Measurements from ENCODE around the gene TOX2. TPM values are rescaled to one million over a fixed set of nuclear protein-coding genes. Genes with fewer than 3 reads are reported as not detected.

TOX2 gene
- total RNA-seq, 1 experiment from 2014 or later: 1.7 TPM

DNA sequence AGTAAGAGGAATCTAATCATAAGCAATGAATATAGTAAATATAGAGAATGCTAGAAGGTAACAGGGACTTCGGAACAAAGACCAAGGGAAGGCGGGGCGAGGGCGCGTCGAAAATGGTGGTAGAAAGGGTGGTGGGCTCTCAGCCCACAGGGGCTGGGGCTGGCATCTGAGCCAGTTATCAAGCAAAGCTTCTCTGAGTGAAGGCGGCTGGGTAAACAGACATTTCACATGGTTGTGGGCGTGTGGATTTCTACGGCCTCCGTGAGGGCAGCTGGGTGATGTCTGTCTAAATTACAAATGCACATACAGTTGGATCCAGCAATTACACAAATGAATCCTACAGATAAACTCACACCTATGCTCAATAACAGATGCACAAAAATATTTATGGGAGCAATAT is 56.6 kb downstream of the TOX2 start:
- Histone ChIP-seq H4K8ac (replicated peaks; ENCODE audit: insufficient read length, low read depth, low read length) (no peak overlapping the region), H3K9ac (ENCODE audit: extremely low read depth, insufficient read length, low read length) (no peak overlapping the region), H4K20me1 (ENCODE audit: control insufficient read depth, insufficient read depth, insufficient read length) (no peaks in the 10 kb centered on the region), H2BK15ac (ENCODE audit: low read depth, low read length) (no peak overlapping the region), H4K5ac (ENCODE audit: insufficient read length, low read depth, low read length) (no peak overlapping the region), H3K4ac (ENCODE audit: low read depth, low read length) (no peak overlapping the region), H3K9me3 (ENCODE audit: control insufficient read depth, low read depth, low read length) (no peaks in the 10 kb centered on the region), H3K14ac (ENCODE audit: insufficient read depth, low read length) (no peak overlapping the region), H3T11ph (ENCODE audit: low read length) (no peak overlapping the region), H2BK5ac (ENCODE audit: insufficient read length, low read length) (no peak overlapping the region), H3K56ac (ENCODE audit: insufficient read length, low read depth, low read length) (no peak overlapping the region), H3K79me2 (ENCODE audit: insufficient read depth, low read length) (no peaks in the 10 kb centered on the region), H2BK120ac (ENCODE audit: low read depth, low read length, poor library complexity, severe bottlenecking) (no peak overlapping the region), H3K4me2 (ENCODE audit: insufficient read depth, insufficient read length, low read length) (no peak overlapping the region), H4K91ac (ENCODE audit: insufficient read length, low read depth, low read length) (no peak overlapping the region), H2AFZ (ENCODE audit: low read length) (no peak overlapping the region), H3K4me1 (ENCODE audit: insufficient read depth, low read length) (peaks cover 6% of the 10 kb centered on the region; the same call in 1 of the 2 replicates), H3K23me2 (ENCODE audit: insufficient read length, low read depth, low read length, poor library complexity, severe bottlenecking) (no peaks in the 10 kb centered on the region), H3K23ac (ENCODE audit: insufficient read length, low read depth, low read length) (no peak overlapping the region), H2BK12ac (ENCODE audit: insufficient read length, low read depth, low read length) (no peak overlapping the region), H3K27me3 (ENCODE audit: insufficient read depth, low read length) (no peaks in the 10 kb centered on the region), H2BK20ac (ENCODE audit: low read depth, low read length, poor library complexity, severe bottlenecking) (no peak overlapping the region), H3K18ac (ENCODE audit: insufficient read length, low read depth, low read length) (no peak overlapping the region), H3K79me1 (ENCODE audit: insufficient read depth, low read depth, low read length, poor library complexity, severe bottlenecking) (no peaks in the 10 kb centered on the region), H3K27ac (ENCODE audit: insufficient read length, low read depth, low read length) (no peak overlapping the region), H2AK5ac (ENCODE audit: insufficient read length, low read length) (no peak overlapping the region)
- no peak for TF ChIP-seq CTCF (conservative IDR thresholded peaks at IDR 0.05)
- WGBS (ENCODE audit: extremely low coverage, insufficient read length, low lambda C conversion rate): no CpG with 5 or more reads among the region's 10 CpGs
- DNase-seq: no peak
- Mint-ChIP-seq H3K36me3 (ENCODE audit: insufficient read depth in 1 of 3, low read depth in 3 of 3) (no peaks in the 10 kb centered on the region), H3K27ac (no peak overlapping the region), H3K9me3 (no peaks in the 10 kb centered on the region), H3K27me3 (ENCODE audit: low read depth) (no peaks in the 10 kb centered on the region), H3K4me1 (no peaks in the 10 kb centered on the region; a peak in 3 of 4 replicates), H3K4me3 (no peak overlapping the region)
